Endothelial cell of umbilical vein (primary cell): ENCODE data around the gene LRRC17. TPM values are rescaled to one million over a fixed set of nuclear protein-coding genes. Genes with fewer than 3 reads are reported as not detected.

Source experiments
- BruUV-seq: library from RNA; stranded (reverse); fragments of 400-500 nt; replicated peaks from 2 replicates; lab custom pipeline; 2021; lab: Mats Ljungman, UMichigan
- CTCF ChIA-PET: fragments of 300-600, 350-600 bp; sonication (Branson Sonifier 250); formaldehyde crosslinking; loops from one replicate; lab custom pipeline; 2021; ENCODE audit warnings: antibody characterized with exemption, inconsistent platforms; lab: Charles Lee
- POLR2A ChIA-PET: fragments of 300-600, 350-600 bp; sonication (Branson Sonifier 250); formaldehyde crosslinking; loops from one replicate; lab custom pipeline; 2021; ENCODE audit warnings: antibody characterized with exemption, inconsistent platforms; lab: Charles Lee
- DNase-seq: peaks from one replicate; pipeline ENCODE4 v3.0.0-alpha.2; 2011; ENCODE audit warnings: low read depth, low spot score
- FAIRE-seq: peaks from 2 replicates; lab custom pipeline; 2011; peaks lifted over from hg19 to GRCh38; lab: Jason Lieb, UNC
- H2AFZ ChIP-seq: 2 replicates; pipeline ENCODE4 v1.6.0; 2012; ENCODE audit warnings: low read depth, low read length, control low read depth, inconsistent platforms
- H3K27ac ChIP-seq: 2 replicates; pipeline ENCODE4 v1.5.1; 2011; ENCODE audit warnings: low read depth, mild to moderate bottlenecking, control low read depth, low read length, moderate library complexity; ENCODE audit not compliant: insufficient read depth
- H3K27me3 ChIP-seq, 2 experiments: 2 replicates each; pipeline versions ENCODE4 v1.6.0 to v1.6.1; 2011; ENCODE audit warnings: low read length in 2 of 2, mixed read lengths in 1 of 2; ENCODE audit not compliant: control insufficient read depth in 2 of 2, insufficient read depth in 2 of 2
- H3K36me3 ChIP-seq, 2 experiments: 2 replicates in 1 of 2; 3 replicates in 1 of 2; pipeline ENCODE4 v1.5.1; 2011; ENCODE audit warnings: low read length in 2 of 2, mild to moderate bottlenecking in 1 of 2, moderate library complexity in 1 of 2; ENCODE audit not compliant: control insufficient read depth in 2 of 2, insufficient read depth in 2 of 2; ENCODE audit errors: extremely low read depth in 1 of 2
- H3K4me1 ChIP-seq: 3 replicates; pipeline ENCODE4 v1.5.1; 2011; ENCODE audit warnings: mild to moderate bottlenecking, low read length; ENCODE audit not compliant: control insufficient read depth, insufficient read depth; ENCODE audit errors: extremely low read depth
- H3K4me2 ChIP-seq: 2 replicates; pipeline ENCODE4 v1.6.1; 2011; ENCODE audit warnings: low read length, control low read depth, mixed read lengths; ENCODE audit not compliant: insufficient read depth
- H3K4me3 ChIP-seq, 3 experiments: fragments of 200-600 bp in 1 of 3; sonication (generic), shearing (Covaris generic) in 1 of 3; replicated peaks in 1 of 3; 2 replicates each; pipeline ENCODE4 v1.5.1; 2011 to 2016; ENCODE audit warnings: control low read depth in 3 of 3, low read length in 3 of 3, mild to moderate bottlenecking in 2 of 3, inconsistent platforms in 1 of 3, low read depth in 1 of 3, moderate library complexity in 1 of 3; ENCODE audit not compliant: insufficient read depth in 1 of 3
- H3K79me2 ChIP-seq: 2 replicates; pipeline ENCODE4 v1.6.0; 2012; ENCODE audit warnings: low read length, inconsistent platforms; ENCODE audit not compliant: control insufficient read depth, insufficient read depth
- H3K9ac ChIP-seq: replicated peaks from 2 replicates; pipeline ENCODE3; 2011; ENCODE audit warnings: low read length, control low read depth; ENCODE audit not compliant: insufficient read depth; ENCODE audit errors: extremely low read depth
- H3K9me1 ChIP-seq: replicated peaks from 3 replicates; pipeline ENCODE4 v1.6.0; 2011; ENCODE audit warnings: mild to moderate bottlenecking, low read length; ENCODE audit not compliant: control insufficient read depth, insufficient read depth; ENCODE audit errors: extremely low read depth
- H3K9me3 ChIP-seq: replicated peaks from 2 replicates; pipeline ENCODE4 v1.5.1; 2012; ENCODE audit warnings: low read length, inconsistent platforms; ENCODE audit not compliant: control insufficient read depth, insufficient read depth
- H4K20me1 ChIP-seq: replicated peaks from 2 replicates; pipeline ENCODE3; 2011; ENCODE audit warnings: mild to moderate bottlenecking, low read length; ENCODE audit not compliant: control insufficient read depth, insufficient read depth; ENCODE audit errors: extremely low read depth
- EZH2 ChIP-seq: IDR thresholded peaks from 2 replicates; pipeline ENCODE4 v1.6.1; 2012; ENCODE audit warnings: borderline replicate concordance, low read depth, mild to moderate bottlenecking, moderate library complexity, low read length, inconsistent platforms; ENCODE audit not compliant: severe bottlenecking
- FOS ChIP-seq: IDR thresholded peaks from 2 replicates; pipeline ENCODE4 v1.6.1; 2011; ENCODE audit warnings: mild to moderate bottlenecking, low read length, moderate library complexity, borderline replicate concordance; ENCODE audit not compliant: insufficient read depth
- GATA2 ChIP-seq: IDR thresholded peaks from 2 replicates; pipeline ENCODE4 v1.7.0; 2011; ENCODE audit warnings: low read depth, mild to moderate bottlenecking, moderate library complexity, mixed read lengths, low read length; ENCODE audit not compliant: insufficient read length, insufficient read depth
- JUN ChIP-seq: IDR thresholded peaks from 2 replicates; pipeline ENCODE4 v1.6.1; 2011; ENCODE audit warnings: borderline replicate concordance, low read depth; ENCODE audit not compliant: insufficient read length, insufficient read depth
- MYC ChIP-seq: IDR thresholded peaks from one replicate; pipeline ENCODE4 v1.6.1; 2011; ENCODE audit warnings: mild to moderate bottlenecking, low read depth, low read length
- POLR2A ChIP-seq: IDR thresholded peaks from 2 replicates; pipeline ENCODE4 v1.6.1; 2012; ENCODE audit warnings: low read depth, mild to moderate bottlenecking, control low read depth, low read length
- POLR2AphosphoS5 ChIP-seq: IDR thresholded peaks from 2 replicates; pipeline ENCODE4 v1.6.1; 2012; ENCODE audit warnings: low read depth, mild to moderate bottlenecking, control low read depth, low read length, moderate library complexity; ENCODE audit not compliant: insufficient read depth
- dilution Hi-C: fragments of 300-500 bp; cut with MboI; formaldehyde crosslinking; loops from one replicate; pipeline ENCODE4 v1.15.0; 2019; ENCODE audit warnings: low sequenced_read_pairs; ENCODE audit not compliant: extremely low pct_ligation_motif_present
- intact Hi-C: fragments of 100-400 bp; cut with micrococcal nuclease; formaldehyde crosslinking; loops from one replicate; pipeline ENCODE4 v1.10.0; 2022
- polyA plus RNA-seq, 4 experiments: library from polyadenylated mRNA; depleted of rRNA in 3 of 4; stranded (reverse) in 3 of 4; unstranded in 1 of 4; fragments of >200 nt; gene quantifications; 2 replicates each; pipeline versions ENCODE4 v1.2.1 to v1.2.3, GENCODE V29; 2011 to 2012; ENCODE audit warnings: missing spikeins in 1 of 4
- total RNA-seq: library from RNA; stranded (reverse); gene quantifications from 2 replicates; pipeline ENCODE4 v1.2.3, GENCODE V29; 2021
- TF ChIP-seq, protein P1 (sequence below): IDR thresholded peaks from 2 replicates; pipeline ENCODE4 v1.6.1; 2011; ENCODE audit not compliant: insufficient read depth, insufficient read length
- TF ChIP-seq, protein P2 (sequence below), 2 donors: IDR thresholded peaks; 1 replicate in 1 of 2; 2 replicates in 1 of 2; pipeline ENCODE4 v1.5.1; 2011; ENCODE audit warnings: low read length in 2 of 2, mild to moderate bottlenecking in 2 of 2, moderate library complexity in 2 of 2, control low read depth in 1 of 2, inconsistent platforms in 1 of 2, low read depth in 1 of 2; ENCODE audit not compliant: insufficient read depth in 1 of 2; ENCODE audit errors: extremely low read depth in 1 of 2

The LRRC17 gene
- total and polyA plus RNA-seq, 2 donors (not counting 3 experiments of a cell fraction or from before 2014, with no cell fraction given), result 22.7 to 33.7 TPM

DNA sequence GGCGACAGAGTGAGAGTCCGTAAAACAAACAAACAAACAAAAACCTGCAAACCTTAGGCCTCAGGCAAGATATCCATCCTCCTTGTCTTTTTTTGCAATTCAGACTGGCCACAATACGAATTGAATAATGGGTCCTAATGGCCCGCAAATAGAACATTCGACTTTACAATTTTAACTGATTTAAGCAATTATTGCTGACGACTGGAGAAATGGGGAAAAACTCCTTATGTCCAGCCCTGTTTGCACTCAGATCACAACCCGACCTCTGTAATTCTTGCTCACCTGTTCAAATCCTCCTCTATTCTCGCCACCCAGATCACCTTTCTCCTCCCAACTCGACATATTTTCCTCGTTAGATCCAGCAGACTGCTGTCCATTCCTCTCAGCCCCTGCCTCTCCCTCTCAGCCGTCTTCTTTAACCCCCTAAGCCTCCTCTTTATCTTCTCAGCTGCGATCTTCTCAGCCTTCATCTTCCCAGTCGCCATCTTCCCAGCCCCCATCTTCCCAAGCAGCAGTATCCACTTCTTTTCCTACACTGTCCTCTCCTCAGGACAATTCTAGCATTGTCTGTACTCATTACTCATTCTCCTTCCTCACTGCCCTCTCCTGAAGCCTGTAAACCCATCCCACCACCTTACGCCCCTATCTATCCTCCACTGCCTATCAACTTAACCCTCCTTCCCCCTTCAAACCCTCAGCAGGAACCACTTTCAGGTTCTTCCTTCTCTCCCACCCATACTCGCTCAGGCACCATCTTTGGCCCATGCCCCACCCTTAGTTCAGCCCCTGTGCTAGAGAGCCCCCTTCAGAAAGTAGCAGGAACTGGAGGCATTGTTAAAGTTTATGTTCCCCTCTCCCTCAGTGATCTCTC, 61.8 kb downstream of the LRRC17 start:
- Histone ChIP-seq H3K27me3 (no peaks in the 10 kb centered on the region), H4K20me1 (no peaks in the 10 kb centered on the region), H3K79me2 (peaks cover 2% of the 10 kb centered on the region), H3K36me3 (no peaks in the 10 kb centered on the region), H3K9ac (no peak overlapping the region), H3K9me1 (no peaks in the 10 kb centered on the region), H3K4me2 (no peak overlapping the region), H3K9me3 (no peaks in the 10 kb centered on the region), H3K27ac (peak overlapping the region; percentile 88), H3K4me1 (peaks cover 19% of the 10 kb centered on the region), H2AFZ (no peak overlapping the region), H3K4me3 (no peak overlapping the region)
- no peak for DNase-seq
- no peak for FAIRE-seq
- no peak for TF ChIP-seq EZH2
- TF ChIP-seq, protein P1, sequence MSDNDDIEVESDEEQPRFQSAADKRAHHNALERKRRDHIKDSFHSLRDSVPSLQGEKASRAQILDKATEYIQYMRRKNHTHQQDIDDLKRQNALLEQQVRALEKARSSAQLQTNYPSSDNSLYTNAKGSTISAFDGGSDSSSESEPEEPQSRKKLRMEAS, result no peak
- TF ChIP-seq POLR2AphosphoS5, result no peak
- TF ChIP-seq MYC, result no peak
- TF ChIP-seq JUN, result no peak
- no peak for TF ChIP-seq GATA2
- TF ChIP-seq, protein P2, sequence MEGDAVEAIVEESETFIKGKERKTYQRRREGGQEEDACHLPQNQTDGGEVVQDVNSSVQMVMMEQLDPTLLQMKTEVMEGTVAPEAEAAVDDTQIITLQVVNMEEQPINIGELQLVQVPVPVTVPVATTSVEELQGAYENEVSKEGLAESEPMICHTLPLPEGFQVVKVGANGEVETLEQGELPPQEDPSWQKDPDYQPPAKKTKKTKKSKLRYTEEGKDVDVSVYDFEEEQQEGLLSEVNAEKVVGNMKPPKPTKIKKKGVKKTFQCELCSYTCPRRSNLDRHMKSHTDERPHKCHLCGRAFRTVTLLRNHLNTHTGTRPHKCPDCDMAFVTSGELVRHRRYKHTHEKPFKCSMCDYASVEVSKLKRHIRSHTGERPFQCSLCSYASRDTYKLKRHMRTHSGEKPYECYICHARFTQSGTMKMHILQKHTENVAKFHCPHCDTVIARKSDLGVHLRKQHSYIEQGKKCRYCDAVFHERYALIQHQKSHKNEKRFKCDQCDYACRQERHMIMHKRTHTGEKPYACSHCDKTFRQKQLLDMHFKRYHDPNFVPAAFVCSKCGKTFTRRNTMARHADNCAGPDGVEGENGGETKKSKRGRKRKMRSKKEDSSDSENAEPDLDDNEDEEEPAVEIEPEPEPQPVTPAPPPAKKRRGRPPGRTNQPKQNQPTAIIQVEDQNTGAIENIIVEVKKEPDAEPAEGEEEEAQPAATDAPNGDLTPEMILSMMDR (IDR thresholded peaks at IDR 0.05; ENCODE audit: extremely low read depth in 1 of 2, insufficient read depth in 1 of 2, low read depth in 1 of 2, low read length in 2 of 2), result no peak
- TF ChIP-seq FOS, result no peak
- TF ChIP-seq POLR2A, result no peak
- dilution Hi-C loops, result no loop called here
- intact Hi-C loops, result loop anchor here (5.0 kb wide), 1 partner anchor 88 kb away; no protein-coding TSS in a partner anchor
- BruUV-seq, result no TSS peak
- ChIA-PET POLR2A (no interaction called here), CTCF (no interaction called here)
